Nephron (organoid): ENCODE measurements around the gene PACSIN2.
"Not testable (repeated sequence)": the region's sequence is repeated elsewhere in the genome, so short reads cannot be mapped to it uniquely, and the experiment has no call there.

ENCODE experiments used
- H3K27ac Mint-ChIP-seq, 3 experiments: 2 replicates each; pipeline ENCODE4 v1.8.0; 2020; ENCODE audit warnings: mixed read lengths in 3 of 3, mild to moderate bottlenecking in 2 of 3, moderate library complexity in 1 of 3
- H3K27me3 Mint-ChIP-seq: 2 replicates; pipeline ENCODE4 v1.8.0; 2021; ENCODE audit warnings: low read depth, mild to moderate bottlenecking, moderate library complexity, mixed read lengths
- H3K36me3 Mint-ChIP-seq: 2 replicates; pipeline ENCODE4 v1.8.0; 2020; ENCODE audit warnings: low read depth, mixed read lengths
- H3K4me1 Mint-ChIP-seq: 2 replicates; pipeline ENCODE4 v1.8.0; 2020; ENCODE audit warnings: mixed read lengths
- H3K4me3 Mint-ChIP-seq, 3 experiments: 2 replicates each; pipeline ENCODE4 v1.8.0; 2020; ENCODE audit warnings: mild to moderate bottlenecking in 3 of 3, mixed read lengths in 3 of 3, moderate library complexity in 2 of 3
- H3K9me3 Mint-ChIP-seq: 2 replicates; pipeline ENCODE4 v1.8.0; 2020; ENCODE audit warnings: mixed read lengths
- TF ChIP-seq, protein P1 (sequence below), 3 experiments: fragments of 200-600 bp; sonication (generic); IDR thresholded peaks; one replicate each; pipeline ENCODE4 v1.5.0; 2021; ENCODE audit warnings: antibody characterized with exemption in 3 of 3; ENCODE audit not compliant: unreplicated experiment in 3 of 3

PACSIN2 gene

DNA sequence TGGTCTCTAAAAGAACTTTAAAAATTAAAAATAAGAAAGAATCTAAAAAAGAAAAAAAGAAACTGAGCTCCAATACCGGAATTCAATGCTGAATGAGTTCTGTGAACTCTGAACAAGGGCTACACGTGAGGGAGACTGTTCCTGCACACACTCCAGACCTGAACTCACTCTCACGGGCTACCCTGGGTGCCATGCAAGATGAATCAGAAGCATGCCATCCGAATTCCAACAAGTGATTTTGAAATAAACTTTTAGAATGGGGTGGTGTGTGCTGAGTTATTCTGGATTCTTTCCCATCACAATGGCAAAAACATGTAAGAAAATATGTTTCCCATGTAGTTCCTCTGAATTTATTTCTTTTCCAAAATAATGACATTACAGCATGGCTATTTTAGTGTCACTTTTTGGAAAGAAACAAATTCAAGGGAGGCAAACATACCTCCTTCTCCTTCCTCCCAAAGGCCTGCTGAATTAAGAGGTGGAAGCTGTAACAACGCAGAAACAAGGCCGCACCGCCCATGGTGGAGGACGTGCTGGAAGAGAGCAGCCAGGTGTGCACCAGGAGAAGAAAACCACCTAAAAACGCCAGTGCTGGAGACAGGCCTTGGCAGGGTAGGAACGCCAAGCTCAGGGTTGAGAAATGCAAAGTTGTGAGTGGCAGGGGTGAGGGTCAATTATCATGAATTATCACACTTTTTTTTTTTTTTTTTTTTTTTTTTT, 94.7 kb downstream of the PACSIN2 start:
- no peak overlapping the region for H3K4me3 Mint-ChIP-seq
- peaks cover 37% of the 10 kb centered on the region for H3K4me1 Mint-ChIP-seq
- H3K36me3 Mint-ChIP-seq: no peaks in the 10 kb centered on the region
- no peak overlapping the region for H3K27ac Mint-ChIP-seq
- TF ChIP-seq, protein P1, sequence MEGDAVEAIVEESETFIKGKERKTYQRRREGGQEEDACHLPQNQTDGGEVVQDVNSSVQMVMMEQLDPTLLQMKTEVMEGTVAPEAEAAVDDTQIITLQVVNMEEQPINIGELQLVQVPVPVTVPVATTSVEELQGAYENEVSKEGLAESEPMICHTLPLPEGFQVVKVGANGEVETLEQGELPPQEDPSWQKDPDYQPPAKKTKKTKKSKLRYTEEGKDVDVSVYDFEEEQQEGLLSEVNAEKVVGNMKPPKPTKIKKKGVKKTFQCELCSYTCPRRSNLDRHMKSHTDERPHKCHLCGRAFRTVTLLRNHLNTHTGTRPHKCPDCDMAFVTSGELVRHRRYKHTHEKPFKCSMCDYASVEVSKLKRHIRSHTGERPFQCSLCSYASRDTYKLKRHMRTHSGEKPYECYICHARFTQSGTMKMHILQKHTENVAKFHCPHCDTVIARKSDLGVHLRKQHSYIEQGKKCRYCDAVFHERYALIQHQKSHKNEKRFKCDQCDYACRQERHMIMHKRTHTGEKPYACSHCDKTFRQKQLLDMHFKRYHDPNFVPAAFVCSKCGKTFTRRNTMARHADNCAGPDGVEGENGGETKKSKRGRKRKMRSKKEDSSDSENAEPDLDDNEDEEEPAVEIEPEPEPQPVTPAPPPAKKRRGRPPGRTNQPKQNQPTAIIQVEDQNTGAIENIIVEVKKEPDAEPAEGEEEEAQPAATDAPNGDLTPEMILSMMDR (IDR thresholded peaks at IDR 0.05; ENCODE audit: unreplicated experiment in 3 of 3): no peak
- no peaks in the 10 kb centered on the region for H3K27me3 Mint-ChIP-seq
- H3K9me3 Mint-ChIP-seq: no peaks in the 10 kb centered on the region

DNA sequence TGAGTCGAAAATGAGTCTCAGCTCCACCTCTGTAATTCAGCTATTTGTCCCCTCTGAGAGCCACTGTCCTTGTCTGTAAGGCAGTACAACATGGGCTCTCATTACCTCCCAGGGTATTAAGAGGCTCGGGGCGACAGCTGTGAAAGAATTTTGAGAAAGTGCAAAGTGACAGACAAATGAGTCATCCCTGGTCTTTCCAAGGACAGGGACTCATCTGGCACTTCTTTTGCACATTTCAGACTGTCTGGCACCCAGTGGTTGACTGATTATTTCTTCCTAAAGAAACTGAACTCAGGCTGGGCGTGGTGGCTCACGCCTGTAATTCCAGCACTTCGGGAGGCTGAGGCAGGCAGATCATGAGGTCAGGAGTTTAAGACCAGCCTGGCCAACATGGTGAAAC, 95.8 kb downstream of the PACSIN2 start:
- Mint-ChIP-seq H3K27me3 (no peaks in the 10 kb centered on the region), H3K4me1 (peaks cover 38% of the 10 kb centered on the region), H3K4me3 (no peak overlapping the region), H3K27ac (peak overlapping the region; percentile 43 to 56 (median 48)), H3K9me3 (no peaks in the 10 kb centered on the region), H3K36me3 (no peaks in the 10 kb centered on the region)
- TF ChIP-seq, protein P1 (IDR thresholded peaks at IDR 0.05; ENCODE audit: unreplicated experiment in 3 of 3): no peak

DNA sequence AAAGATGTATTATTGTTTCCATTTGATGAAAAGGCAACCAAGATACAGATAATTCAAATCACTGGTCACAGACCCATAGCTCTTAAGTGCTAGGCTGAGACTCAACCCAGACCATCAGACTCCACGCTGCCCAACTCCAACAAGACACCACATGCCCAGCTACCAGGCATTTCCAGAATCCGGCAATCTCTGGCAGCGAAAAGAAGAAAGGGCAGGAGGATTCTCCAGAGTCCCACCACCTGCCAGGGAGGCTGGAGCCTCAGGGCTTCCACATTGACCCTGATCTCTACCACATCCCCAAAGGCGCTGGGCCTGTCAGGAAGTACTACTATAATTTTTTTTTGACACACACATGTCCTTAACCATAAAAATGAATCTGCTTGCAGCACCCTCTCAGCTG, 96.4 kb downstream of the PACSIN2 start:
- Mint-ChIP-seq H3K4me1 (peaks cover 36% of the 10 kb centered on the region), H3K27ac (peak overlapping the region in 1 of 3 experiments; percentile 56), H3K4me3 (no peak overlapping the region), H3K27me3 (no peaks in the 10 kb centered on the region), H3K36me3 (no peaks in the 10 kb centered on the region), H3K9me3 (no peaks in the 10 kb centered on the region)
- TF ChIP-seq, protein P1 (IDR thresholded peaks at IDR 0.05; ENCODE audit: unreplicated experiment in 3 of 3): no peak

DNA sequence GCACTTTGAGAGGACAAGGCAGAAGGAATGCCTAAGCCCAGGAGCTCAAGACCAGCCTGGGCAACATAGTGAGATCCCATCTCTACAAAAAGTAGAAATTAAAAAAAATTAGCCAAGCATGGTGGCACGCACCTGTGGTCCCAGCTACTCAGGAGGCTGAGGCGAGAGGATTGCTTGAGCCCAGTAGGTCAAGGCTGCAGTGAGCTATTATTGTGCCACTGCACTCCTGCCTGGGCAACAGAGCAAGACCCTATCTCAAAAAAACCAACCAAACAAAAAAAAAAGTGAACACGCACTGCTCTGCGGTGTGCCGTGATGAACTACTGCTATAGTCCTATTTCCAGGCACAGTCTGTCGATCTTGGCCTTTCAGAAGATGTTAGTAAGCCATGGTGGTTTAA, 97.6 kb downstream of the PACSIN2 start:
- H3K27ac Mint-ChIP-seq, H3K4me3 Mint-ChIP-seq, H3K27me3 Mint-ChIP-seq, H3K9me3 Mint-ChIP-seq, H3K36me3 Mint-ChIP-seq: not testable (repeated sequence)
- peaks cover 31% of the 10 kb centered on the region for H3K4me1 Mint-ChIP-seq

DNA sequence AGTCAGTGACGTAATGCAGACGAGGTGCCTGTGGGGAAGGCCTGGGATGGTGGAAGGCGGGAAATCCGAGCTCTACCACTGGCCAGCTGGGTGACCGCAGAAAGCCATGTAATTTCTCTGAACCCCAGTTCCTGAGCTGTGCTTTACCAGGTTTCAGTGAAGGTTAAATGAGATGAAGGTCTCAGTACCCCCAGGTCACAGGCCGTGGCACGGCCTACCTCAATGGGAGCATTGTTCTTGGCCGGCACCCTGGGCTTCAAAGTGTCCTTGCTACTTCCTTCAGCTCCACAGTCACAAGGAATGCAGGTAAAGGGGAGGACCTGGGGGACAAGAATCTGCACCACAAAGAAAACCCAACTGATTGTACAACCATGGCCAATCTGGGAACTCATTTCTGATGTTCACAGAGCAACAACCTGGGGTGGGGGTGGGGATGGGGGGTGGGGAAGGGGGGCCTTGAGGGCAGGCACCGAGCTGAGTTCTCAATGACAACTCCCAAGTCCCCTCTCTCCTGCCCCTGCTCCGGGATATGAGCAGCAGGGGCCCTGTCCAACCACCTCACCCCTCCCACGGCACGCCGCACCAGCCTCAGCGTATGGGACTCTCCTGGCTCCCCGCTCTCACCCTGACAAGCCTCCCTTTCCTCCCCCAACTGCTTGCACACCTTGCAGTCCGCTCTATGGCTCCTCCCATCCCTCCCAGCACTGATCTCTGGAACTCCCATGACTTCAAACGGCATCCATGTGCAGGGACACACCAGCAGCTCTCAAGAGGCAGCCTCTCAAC, 98.8 kb downstream of the PACSIN2 start:
- peaks cover 38% of the 10 kb centered on the region for H3K4me1 Mint-ChIP-seq
- TF ChIP-seq, protein P1 (IDR thresholded peaks at IDR 0.05; ENCODE audit: unreplicated experiment in 3 of 3): no peak
- no peaks in the 10 kb centered on the region for H3K27me3 Mint-ChIP-seq
- H3K9me3 Mint-ChIP-seq: no peaks in the 10 kb centered on the region
- H3K4me3 Mint-ChIP-seq: no peak overlapping the region
- peak overlapping the region in 1 of 3 experiments; percentile 16 for H3K27ac Mint-ChIP-seq
- peaks cover 7% of the 10 kb centered on the region for H3K36me3 Mint-ChIP-seq

DNA sequence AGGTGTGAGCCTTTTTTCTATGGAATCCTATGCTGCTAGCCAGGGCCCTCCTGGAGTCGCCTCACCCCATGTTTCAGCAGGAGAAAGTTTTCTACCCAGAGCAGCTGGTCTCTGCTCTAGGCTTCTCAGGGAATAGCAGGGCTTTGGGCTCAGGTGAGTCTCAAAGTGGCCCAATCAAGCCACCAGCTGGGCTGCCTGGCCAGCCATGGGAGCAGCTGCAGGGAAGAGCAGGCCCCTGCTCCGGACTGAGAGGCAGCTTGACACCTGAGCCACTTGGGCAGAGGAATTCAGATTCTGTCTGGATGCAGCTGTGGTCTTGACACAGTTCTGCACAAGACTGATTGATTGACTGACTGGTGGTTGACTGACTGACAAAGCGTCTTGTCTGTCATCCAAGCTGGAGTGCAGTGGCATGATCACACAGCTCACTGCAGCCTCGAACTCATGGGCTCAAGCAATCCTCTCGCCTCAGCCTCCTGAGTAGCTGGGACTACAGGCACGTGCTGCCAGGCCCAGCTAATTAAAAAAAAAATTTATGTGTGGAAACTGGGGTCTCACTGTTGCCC, 100.4 kb downstream of the PACSIN2 start:
- peaks cover 48% of the 10 kb centered on the region for H3K4me1 Mint-ChIP-seq
- no peak overlapping the region for H3K4me3 Mint-ChIP-seq
- no peaks in the 10 kb centered on the region for H3K9me3 Mint-ChIP-seq
- TF ChIP-seq, protein P1 (IDR thresholded peaks at IDR 0.05; ENCODE audit: unreplicated experiment in 3 of 3): no peak
- H3K27ac Mint-ChIP-seq: no peak overlapping the region
- H3K27me3 Mint-ChIP-seq: no peaks in the 10 kb centered on the region
- peaks cover 7% of the 10 kb centered on the region for H3K36me3 Mint-ChIP-seq
